Globus pallidus (tissue), 1 donor: ENCODE results near the gene UBE2U.
"Not testable (repeated sequence)": the region's sequence is repeated elsewhere in the genome, so short reads cannot be mapped to it uniquely, and the experiment has no call there.

ENCODE experiments used
- DNase-seq: peaks from one replicate; pipeline ENCODE4 v3.0.0-alpha.2; 2015; ENCODE audit warnings: low spot score

Gene UBE2U

GRCh38 chr1:64241069-64241468 is 37.6 kb downstream of the UBE2U start:
- DNase-seq = no peak

- peak; percentile 56 for DNase-seq
Measured at GRCh38 chr1:64242895-64243756, 39.7 kb downstream of the UBE2U start.

- DNase-seq = no peak
Measured at GRCh38 chr1:64243757-64244080, 40.3 kb downstream of the UBE2U start.

- DNase-seq = no peak
Measured at GRCh38 chr1:64245495-64245894, 42.1 kb downstream of the UBE2U start.

- DNase-seq = peak; percentile 50
Measured at GRCh38 chr1:64246294-64246917, 43.0 kb downstream of the UBE2U start.

- no peak for DNase-seq
Measured at GRCh38 chr1:64248065-64248464, 44.6 kb downstream of the UBE2U start.

- DNase-seq = not testable (repeated sequence)
Measured at GRCh38 chr1:64250472-64250871, 47.0 kb downstream of the UBE2U start.

GRCh38 chr1:64251971-64252370 is 48.5 kb downstream of the UBE2U start:
- no peak for DNase-seq

- not testable (repeated sequence) for DNase-seq
Measured at GRCh38 chr1:64257233-64257632, 53.8 kb downstream of the UBE2U start.

- not testable (repeated sequence) for DNase-seq
Measured at GRCh38 chr1:64258444-64258843, 55.0 kb downstream of the UBE2U start.

GRCh38 chr1:64263335-64263734 is 59.9 kb downstream of the UBE2U start:
- no peak for DNase-seq

- no peak for DNase-seq
Measured at GRCh38 chr1:64263856-64264255, 60.4 kb downstream of the UBE2U start.

GRCh38 chr1:64265141-64265540 is 61.7 kb downstream of the UBE2U start:
- no peak for DNase-seq

GRCh38 chr1:64266991-64267390 is 63.6 kb downstream of the UBE2U start:
- DNase-seq = no peak

- peak; percentile 72 for DNase-seq
Measured at GRCh38 chr1:64268653-64269557, 65.5 kb downstream of the UBE2U start.

GRCh38 chr1:64269558-64269884 is 66.1 kb downstream of the UBE2U start:
- DNase-seq = no peak

GRCh38 chr1:64280001-64280400 is 76.6 kb downstream of the UBE2U start:
- no peak for DNase-seq

- DNase-seq = peak; percentile 10
Measured at GRCh38 chr1:64282351-64282750, 78.9 kb downstream of the UBE2U start.

- DNase-seq = no peak
Measured at GRCh38 chr1:64287071-64287470, 83.6 kb downstream of the UBE2U start.

GRCh38 chr1:64290420-64290819 is 87.0 kb downstream of the UBE2U start:
- no peak for DNase-seq

GRCh38 chr1:64291931-64292330 is 88.5 kb downstream of the UBE2U start:
- DNase-seq = no peak

- DNase-seq = no peak
Measured at GRCh38 chr1:64292399-64292798, 89.0 kb downstream of the UBE2U start.

GRCh38 chr1:64293820-64294219 is 90.4 kb downstream of the UBE2U start:
- no peak for DNase-seq
